Glomerular visceral epithelial cell (primary cell): ENCODE data around the gene MARK3.
A peak's percentile ranks its signal among the peaks of the same experiment; 100 is the strongest.

Experiments
- DNase-seq: peaks from one replicate; pipeline ENCODE4 v3.0.0-alpha.2; 2016; ENCODE audit errors: extremely low spot score

Gene MARK3

DNA sequence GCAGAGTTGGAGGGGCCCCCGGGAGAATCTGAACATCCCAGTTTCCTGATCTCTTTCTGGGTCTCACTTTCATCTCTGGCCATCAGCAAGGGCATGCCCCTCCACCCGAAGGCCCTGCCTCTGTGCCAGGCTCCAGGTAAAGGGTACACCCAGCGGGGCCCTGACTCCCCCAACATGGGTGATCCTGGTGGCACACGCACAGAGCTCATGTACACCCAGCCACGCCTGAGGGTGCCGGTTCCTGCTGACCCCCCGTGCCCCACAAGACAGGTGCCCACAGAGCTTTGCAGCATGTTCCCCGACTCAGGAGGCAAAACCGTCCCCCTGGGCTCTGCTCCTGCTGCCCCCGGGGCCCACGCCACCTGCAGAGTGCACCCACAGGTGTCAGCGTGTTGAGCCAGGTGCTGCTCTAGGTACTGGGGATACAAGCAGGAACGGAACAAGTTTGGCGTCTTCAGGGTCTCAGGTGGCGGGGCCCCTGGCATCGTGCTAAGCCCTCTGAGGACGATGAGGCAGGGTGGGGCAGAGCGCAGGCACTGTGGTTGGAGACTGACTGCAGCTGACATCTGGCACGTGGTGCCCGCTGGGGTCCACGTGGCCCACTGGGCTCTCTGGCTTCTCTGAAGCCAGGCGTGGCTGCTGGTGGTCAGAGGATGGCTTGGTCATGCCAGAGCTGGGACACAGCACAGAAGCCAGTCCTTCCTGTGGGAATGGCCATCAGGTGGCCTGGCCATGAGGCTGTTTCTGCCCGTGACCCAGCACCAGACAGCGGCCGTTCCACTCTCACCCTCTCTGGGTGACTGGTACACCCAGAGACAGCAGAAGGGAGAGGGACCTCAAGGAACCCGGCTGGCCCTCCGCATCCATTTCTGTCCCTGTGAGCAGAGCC, 163.5 kb downstream of the MARK3 start:
- no peak for DNase-seq

GRCh38 chr14:103549361-103550311, 164.4 kb downstream of the MARK3 start:
- DNase-seq, result no peak

GRCh38 chr14:103550451-103551337, 165.5 kb downstream of the MARK3 start:
- DNase-seq, result peak; percentile 92

DNA sequence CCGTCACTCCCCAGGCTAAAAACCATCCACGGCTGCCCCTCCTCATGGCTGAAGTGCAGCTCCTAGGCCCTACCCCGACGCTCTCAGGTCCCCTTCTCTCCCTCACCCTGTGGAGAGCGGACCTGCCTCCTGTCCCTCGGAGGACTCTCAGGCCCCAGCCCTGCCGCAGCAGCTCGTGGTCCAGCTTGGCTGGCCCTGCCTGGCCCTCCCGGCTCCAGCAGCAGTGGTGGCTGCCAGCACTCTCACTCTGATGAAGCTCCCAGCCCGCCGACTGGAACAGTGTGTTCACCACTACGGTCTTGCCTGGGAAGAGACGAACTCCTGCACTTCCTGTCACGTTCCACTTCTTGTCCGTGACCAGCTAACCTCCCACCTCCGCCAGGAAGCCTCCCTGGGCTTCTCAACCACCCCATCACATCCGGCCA, 166.1 kb downstream of the MARK3 start:
- peak; percentile 56 for DNase-seq

DNA sequence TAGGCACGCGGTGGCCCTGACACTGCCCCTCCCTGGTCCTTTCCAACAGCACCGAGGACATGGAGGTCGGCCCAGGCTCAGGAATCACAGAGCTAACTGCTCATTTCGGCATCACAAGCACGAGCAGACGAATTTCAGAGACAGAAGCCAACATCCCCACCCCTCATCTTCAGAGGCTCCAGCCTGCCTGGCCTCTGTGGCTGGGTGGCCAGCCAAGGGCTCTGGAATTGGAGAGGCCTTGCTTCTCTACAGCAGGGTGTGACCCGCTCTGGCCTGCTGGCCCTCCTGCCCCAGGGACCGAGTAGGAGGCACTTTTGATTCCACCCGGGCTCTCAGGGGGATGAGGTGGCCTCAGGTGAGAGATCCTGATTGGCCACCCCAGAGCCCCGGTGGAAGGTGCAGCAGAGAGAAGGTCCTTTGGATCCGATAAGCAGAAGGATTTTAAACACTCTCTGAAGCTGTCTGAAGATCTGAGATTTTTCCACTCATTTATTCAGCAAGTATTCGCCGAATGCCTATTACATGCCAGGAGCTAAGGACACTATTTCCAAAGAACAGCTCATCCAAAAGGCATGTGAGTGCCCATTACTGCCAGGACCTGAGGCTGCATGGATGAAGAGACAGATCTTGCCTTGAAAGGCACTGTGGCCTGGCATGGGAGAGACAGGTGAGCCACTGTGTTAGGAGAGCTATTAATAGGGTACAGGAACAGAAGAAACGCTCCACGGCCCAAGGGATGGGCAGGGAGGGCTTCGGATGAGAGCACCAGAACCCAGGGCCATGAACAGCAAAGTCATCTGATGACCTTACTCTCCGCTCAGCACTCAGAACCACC, 167.0 kb downstream of the MARK3 start:
- DNase-seq, result peak; percentile 92

- DNase-seq, result no peak
Measured at GRCh38 chr14:103552846-103553210, 167.6 kb downstream of the MARK3 start.
